Measurements from ENCODE around the gene CUX1. TPM values are rescaled to one million over a fixed set of nuclear protein-coding genes. Genes with fewer than 3 reads are reported as not detected.

Gene CUX1
- total RNA-seq, 4 donors from 2014 or later: 56.9 to 124 (median 93.2) TPM

DNA sequence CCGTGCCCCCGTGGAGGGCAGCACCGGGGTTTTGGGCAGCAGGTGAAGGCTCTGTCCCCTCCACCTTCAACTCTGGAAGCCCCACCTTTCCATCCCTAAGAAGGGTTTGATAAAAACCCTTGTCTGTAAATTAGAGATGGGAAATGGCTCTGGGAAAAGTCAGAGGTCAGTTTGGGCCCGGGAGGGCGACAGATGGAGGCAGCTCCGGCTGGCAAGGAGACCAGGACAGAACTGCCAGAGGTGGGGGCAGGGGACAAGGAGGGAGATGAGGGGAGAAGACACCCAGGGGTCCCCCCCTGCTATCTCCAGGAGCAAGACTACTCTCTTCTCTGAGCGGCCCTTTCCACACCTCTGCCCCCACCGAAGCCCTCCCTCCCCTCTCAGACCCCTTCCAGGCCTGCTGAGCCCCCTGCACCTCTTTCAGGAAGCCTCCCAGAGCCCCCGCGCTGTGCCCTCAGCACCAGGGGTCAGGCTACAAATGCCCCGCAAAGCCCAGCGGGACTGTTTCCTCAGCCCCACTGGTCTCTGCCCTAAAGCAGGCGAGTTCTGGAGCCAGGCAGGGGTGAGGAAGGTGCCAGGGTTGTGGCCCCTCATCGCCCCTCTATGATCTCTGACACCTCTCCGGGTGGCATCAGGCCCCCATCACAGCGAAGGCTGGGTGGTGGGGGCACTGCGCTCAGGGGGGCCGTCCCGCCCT, 468.3 kb downstream of the CUX1 start:
- no peaks in the 10 kb centered on the region for H3K36me3 ChIP-seq
- in situ Hi-C loops (cut with MboI; ENCODE audit: low pct_ligation_motif_present in 1 of 4, low pct_unique_long_range_greater_than_20kb in 1 of 4, low sequenced_read_pairs in 3 of 4): loop anchor here in 2 of 4 donors (10.0 kb wide), 1 partner anchor 109 kb away; the partner anchor contains the start of gene PRKRIP1 (in 2 of the 2)
- H3K4me3 ChIP-seq: peak overlapping the region; percentile 49 to 79 (median 73)
- H3K4me1 ChIP-seq: peaks cover 13 to 32% (median 26%) of the 10 kb centered on the region in 4 donors
- DNase-seq: no peak
- H3K27ac ChIP-seq: peak overlapping the region; percentile 78 to 87 (median 82)
- intact Hi-C loops (cut with DNase I; ENCODE audit: low total_unique reads): no loop called here
- H3K9me3 ChIP-seq: no peaks in the 10 kb centered on the region
- WGBS, 2 donors (ENCODE audit: low coverage in 1 of 2): 20 to 32% methylated on average over 1 to 16 of the region's 19 CpGs
- H3K27me3 ChIP-seq: no peaks in the 10 kb centered on the region
- TF ChIP-seq, protein P1, sequence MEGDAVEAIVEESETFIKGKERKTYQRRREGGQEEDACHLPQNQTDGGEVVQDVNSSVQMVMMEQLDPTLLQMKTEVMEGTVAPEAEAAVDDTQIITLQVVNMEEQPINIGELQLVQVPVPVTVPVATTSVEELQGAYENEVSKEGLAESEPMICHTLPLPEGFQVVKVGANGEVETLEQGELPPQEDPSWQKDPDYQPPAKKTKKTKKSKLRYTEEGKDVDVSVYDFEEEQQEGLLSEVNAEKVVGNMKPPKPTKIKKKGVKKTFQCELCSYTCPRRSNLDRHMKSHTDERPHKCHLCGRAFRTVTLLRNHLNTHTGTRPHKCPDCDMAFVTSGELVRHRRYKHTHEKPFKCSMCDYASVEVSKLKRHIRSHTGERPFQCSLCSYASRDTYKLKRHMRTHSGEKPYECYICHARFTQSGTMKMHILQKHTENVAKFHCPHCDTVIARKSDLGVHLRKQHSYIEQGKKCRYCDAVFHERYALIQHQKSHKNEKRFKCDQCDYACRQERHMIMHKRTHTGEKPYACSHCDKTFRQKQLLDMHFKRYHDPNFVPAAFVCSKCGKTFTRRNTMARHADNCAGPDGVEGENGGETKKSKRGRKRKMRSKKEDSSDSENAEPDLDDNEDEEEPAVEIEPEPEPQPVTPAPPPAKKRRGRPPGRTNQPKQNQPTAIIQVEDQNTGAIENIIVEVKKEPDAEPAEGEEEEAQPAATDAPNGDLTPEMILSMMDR (IDR thresholded peaks at IDR 0.05): no peak
- TF ChIP-seq POLR2AphosphoS5 (IDR thresholded peaks at IDR 0.05) (no peak), POLR2A (IDR thresholded peaks at IDR 0.05) (no peak), EP300 (IDR thresholded peaks at IDR 0.05; ENCODE audit: low read depth) (no peak)

GRCh38 chr7:102286237-102287110, 469.0 kb downstream of the CUX1 start, which contains the start of gene SH2B2:
Gene SH2B2, plus strand, starts transcription at chr7:102286868. Its CDS starts 13,683 bp downstream, at chr7:102300551.
- TF ChIP-seq, protein P1 (IDR thresholded peaks at IDR 0.05): peak in 1 of 5 experiments; percentile 13
- TF ChIP-seq POLR2A (IDR thresholded peaks at IDR 0.05) (peak; percentile 53), POLR2AphosphoS5 (IDR thresholded peaks at IDR 0.05) (peak in 2 of 3 donors; percentile 56 to 73), EP300 (IDR thresholded peaks at IDR 0.05; ENCODE audit: low read depth) (no peak)
- Histone ChIP-seq H3K4me3 (peak within 1 kb of the TSS; percentile 72 to 99 (median 87)), H3K27ac (peak within 1 kb of the TSS; percentile 78 to 87 (median 82)), H3K36me3 (no peaks in the 10 kb centered on the region), H3K4me1 (peaks cover 13 to 32% (median 26%) of the 10 kb centered on the region in 4 donors), H3K9me3 (no peaks in the 10 kb centered on the region), H3K27me3 (no peaks in the 10 kb centered on the region)
- 1% methylated on average over 62 of the region's 116 CpGs; no CpG with 5 or more reads in 1 of the 2 donors for WGBS, 2 donors (ENCODE audit: low coverage in 1 of 2)
- in situ Hi-C loops (cut with MboI; ENCODE audit: low pct_ligation_motif_present in 1 of 4, low pct_unique_long_range_greater_than_20kb in 1 of 4, low sequenced_read_pairs in 3 of 4): loop anchor here in 2 of 4 donors (10.0 kb wide), 1 partner anchor 108 kb away; the partner anchor contains the start of gene PRKRIP1 (in 2 of the 2)
- peak; percentile 74 for DNase-seq
- intact Hi-C loops (cut with DNase I; ENCODE audit: low total_unique reads): no loop called here

- in situ Hi-C loops (cut with MboI; ENCODE audit: low pct_ligation_motif_present in 1 of 4, low pct_unique_long_range_greater_than_20kb in 1 of 4, low sequenced_read_pairs in 3 of 4): loop anchor here in 2 of 4 donors (10.0 kb wide), 1 partner anchor 107 kb away; the partner anchor contains the start of gene PRKRIP1 (in 2 of the 2)
Measured at GRCh38 chr7:102287111-102287980, 469.9 kb downstream of the CUX1 start.

More at GRCh38 chr7:102287111-102287980, 469.9 kb downstream of the CUX1 start:
- TF ChIP-seq POLR2A (IDR thresholded peaks at IDR 0.05): no peak
- no peak for TF ChIP-seq EP300 (IDR thresholded peaks at IDR 0.05; ENCODE audit: low read depth)
- TF ChIP-seq, protein P1 (IDR thresholded peaks at IDR 0.05): no peak
- no peak for TF ChIP-seq POLR2AphosphoS5 (IDR thresholded peaks at IDR 0.05)
- DNase-seq: peak; percentile 43
- H3K9me3 ChIP-seq: no peaks in the 10 kb centered on the region
- H3K4me1 ChIP-seq: peaks cover 13 to 32% (median 26%) of the 10 kb centered on the region in 4 donors
- no peaks in the 10 kb centered on the region for H3K27me3 ChIP-seq
- H3K4me3 ChIP-seq: peak overlapping the region; percentile 72 to 99 (median 87)
- intact Hi-C loops (cut with DNase I; ENCODE audit: low total_unique reads): no loop called here
- no peaks in the 10 kb centered on the region for H3K36me3 ChIP-seq
- WGBS, 2 donors (ENCODE audit: low coverage in 1 of 2): 0% methylated on average over 16 of the region's 69 CpGs; no CpG with 5 or more reads in 1 of the 2 donors
- H3K27ac ChIP-seq: peak overlapping the region; percentile 71 to 77 (median 76)
